Measurements from ENCODE around the gene ELP1. TPM values are rescaled to one million over a fixed set of nuclear protein-coding genes. Genes with fewer than 3 reads are reported as not detected.
A peak's percentile ranks its signal among the peaks of the same experiment; 100 is the strongest.
"Not testable (repeated sequence)": the region's sequence is repeated elsewhere in the genome, so short reads cannot be mapped to it uniquely, and the experiment has no call there.

The ELP1 gene
- polyA plus RNA-seq, 1 donor from 2014 or later: 14.4 TPM

DNA sequence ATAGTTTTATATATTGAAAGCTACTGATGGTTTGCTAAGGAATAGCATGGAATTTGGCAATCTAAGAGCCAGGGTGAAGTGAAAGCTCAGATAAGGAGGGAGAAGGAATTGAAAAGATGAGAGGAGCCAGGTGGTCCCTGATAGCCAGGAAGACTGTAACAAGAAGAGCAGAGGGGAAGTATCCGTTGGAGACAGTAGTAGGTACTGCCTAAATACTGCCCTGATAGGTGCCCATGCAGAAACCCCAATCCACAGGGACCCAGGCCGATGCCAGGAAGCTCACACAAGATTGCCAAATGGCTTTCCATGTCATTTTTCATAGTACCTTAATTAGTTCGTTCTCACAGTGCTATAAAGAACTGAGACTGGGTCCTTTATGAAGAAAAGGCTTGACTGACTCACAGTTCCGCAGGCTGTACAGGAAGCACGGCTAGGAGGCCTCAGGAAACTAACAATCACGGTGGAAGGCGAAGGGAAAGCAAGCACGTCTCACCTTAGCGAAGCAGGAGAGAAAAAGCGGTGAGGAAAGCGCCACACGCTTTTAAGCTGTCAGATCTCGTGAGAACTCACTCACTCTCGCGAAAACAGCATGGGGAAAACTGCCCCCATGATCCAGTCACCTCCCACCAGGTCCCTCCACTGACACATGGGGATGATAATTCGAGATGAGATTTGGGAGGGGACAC, 91.2 kb downstream of the ELP1 start:
- Mint-ChIP-seq H3K27me3 (no peaks in the 10 kb centered on the region), H3K4me3 (peak overlapping the region; percentile 51 to 85 (median 74)), H3K36me3 (no peaks in the 10 kb centered on the region), H3K27ac (no peak overlapping the region), H3K4me1 (peaks cover 1 to 8% (median 7%) of the 10 kb centered on the region in 3 donors), H3K9me3 (peaks cover 0 to 3% (median 0%) of the 10 kb centered on the region in 3 donors)

DNA sequence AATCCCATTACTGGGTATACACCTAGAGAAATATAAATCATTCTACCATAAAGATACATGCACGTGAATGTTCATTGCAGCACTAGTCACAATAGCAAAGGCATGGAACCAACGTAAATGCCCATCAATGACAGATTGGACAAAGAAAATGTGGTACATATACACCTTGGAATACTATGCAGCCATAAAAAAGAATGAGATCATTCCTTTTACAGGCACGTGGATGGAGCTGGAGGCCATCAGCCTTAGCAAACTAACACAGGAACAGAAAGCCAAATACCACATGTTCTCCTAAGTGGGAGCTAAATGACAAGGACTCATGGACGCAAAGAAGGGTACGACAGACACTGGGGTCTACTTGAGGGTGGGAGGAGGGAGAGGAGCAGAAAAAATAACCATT, 94.4 kb downstream of the ELP1 start:
- not testable (repeated sequence) for H3K27me3 Mint-ChIP-seq, H3K27ac Mint-ChIP-seq, H3K36me3 Mint-ChIP-seq, H3K9me3 Mint-ChIP-seq, H3K4me3 Mint-ChIP-seq
- peaks cover 13 to 19% (median 14%) of the 10 kb centered on the region in 3 donors for H3K4me1 Mint-ChIP-seq

DNA sequence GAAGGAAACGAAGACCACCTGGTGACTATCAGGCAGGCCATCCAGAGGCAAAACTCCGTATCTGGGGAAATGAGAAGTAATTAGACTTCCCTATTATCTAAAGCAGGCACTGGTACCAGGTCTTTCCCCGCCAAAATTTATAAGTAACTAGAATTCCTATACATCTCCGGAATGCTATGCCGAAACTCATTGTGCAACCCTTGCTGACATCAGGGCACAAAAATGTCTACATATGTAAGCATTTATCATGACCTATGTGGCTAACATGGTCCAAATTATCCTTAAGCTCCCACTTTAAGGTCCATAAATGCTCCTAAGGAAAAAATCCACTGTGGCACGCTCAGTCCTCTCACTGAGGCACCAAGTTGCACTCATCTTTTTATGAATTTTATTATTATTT, 95.9 kb downstream of the ELP1 start:
- H3K9me3 Mint-ChIP-seq: peaks cover 0 to 3% (median 0%) of the 10 kb centered on the region in 3 donors
- no peaks in the 10 kb centered on the region for H3K36me3 Mint-ChIP-seq
- no peak overlapping the region for H3K27ac Mint-ChIP-seq
- no peaks in the 10 kb centered on the region for H3K27me3 Mint-ChIP-seq
- H3K4me3 Mint-ChIP-seq: no peak overlapping the region
- peaks cover 13 to 21% (median 16%) of the 10 kb centered on the region in 3 donors for H3K4me1 Mint-ChIP-seq

DNA sequence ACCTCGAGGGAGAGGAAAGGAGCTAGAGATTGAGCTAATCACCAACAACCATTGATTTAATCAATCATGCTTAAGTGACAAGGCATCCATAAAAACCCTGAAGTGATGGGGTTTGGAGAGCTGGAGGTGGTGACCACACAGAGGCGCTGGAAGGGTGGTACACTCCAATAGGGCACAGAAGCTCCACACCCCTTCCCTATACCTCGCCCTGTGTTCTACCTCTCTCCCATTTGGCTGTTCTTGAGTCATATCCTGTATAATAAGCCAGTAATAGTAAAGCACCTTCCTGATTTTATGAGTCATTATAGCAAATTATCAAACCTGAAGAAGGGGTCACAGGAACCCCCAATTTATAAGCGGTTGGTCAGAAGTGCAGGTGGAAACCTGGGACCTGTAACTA, 96.4 kb downstream of the ELP1 start:
- H3K27me3 Mint-ChIP-seq: no peaks in the 10 kb centered on the region
- no peaks in the 10 kb centered on the region for H3K36me3 Mint-ChIP-seq
- peaks cover 11 to 16% (median 15%) of the 10 kb centered on the region in 3 donors for H3K4me1 Mint-ChIP-seq
- no peak overlapping the region for H3K4me3 Mint-ChIP-seq
- H3K9me3 Mint-ChIP-seq: peaks cover 0 to 3% (median 0%) of the 10 kb centered on the region in 3 donors
- no peak overlapping the region for H3K27ac Mint-ChIP-seq

DNA sequence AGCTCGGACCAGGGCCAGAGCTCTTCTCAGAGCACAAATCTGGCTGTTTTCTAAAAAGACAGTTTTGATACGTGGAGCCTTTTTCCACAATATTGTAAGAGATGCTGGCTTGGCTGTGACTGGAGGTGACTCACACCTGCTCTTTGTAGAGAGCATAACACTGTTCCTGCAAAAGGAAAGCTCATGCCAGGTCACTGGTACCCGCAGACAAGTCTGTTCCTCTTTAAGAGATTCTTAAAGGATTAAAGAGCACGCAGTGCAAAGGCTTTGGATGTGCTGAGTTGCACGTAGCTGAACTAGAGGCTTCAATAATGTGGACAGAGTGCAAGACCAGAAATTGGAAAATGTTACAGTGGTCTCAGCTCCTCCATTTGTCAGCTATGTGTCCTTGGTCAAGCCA, 97.1 kb downstream of the ELP1 start:
- no peaks in the 10 kb centered on the region for H3K36me3 Mint-ChIP-seq
- H3K9me3 Mint-ChIP-seq: peaks cover 0 to 3% (median 0%) of the 10 kb centered on the region in 3 donors

DNA sequence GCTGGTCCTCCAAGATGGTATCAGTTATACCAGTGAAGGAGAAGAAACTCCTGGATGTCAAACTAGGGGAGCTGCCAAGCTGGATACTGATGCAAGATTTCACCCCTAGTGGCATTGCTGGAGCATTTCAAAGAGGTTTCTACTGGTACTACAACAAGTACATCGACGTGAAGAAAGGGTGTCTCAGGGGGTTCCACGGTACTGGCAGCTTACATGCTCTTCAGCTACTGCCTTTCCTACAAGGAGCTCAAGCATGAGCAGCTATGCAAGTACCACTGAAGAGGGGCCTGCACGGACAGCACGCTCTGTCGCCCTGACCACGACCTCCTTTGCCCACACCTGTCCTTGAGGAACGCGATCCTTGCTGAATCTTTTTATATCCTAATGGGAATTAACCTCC, 97.6 kb downstream of the ELP1 start:
- Mint-ChIP-seq H3K36me3 (no peaks in the 10 kb centered on the region), H3K4me1 (peaks cover 9 to 15% (median 13%) of the 10 kb centered on the region in 3 donors), H3K9me3 (peaks cover 0 to 3% (median 0%) of the 10 kb centered on the region in 3 donors), H3K27me3 (no peaks in the 10 kb centered on the region), H3K4me3 (no peak overlapping the region), H3K27ac (no peak overlapping the region)

More for the DNA sequence above, 97.1 kb downstream of the ELP1 start:
- peaks cover 9 to 15% (median 13%) of the 10 kb centered on the region in 3 donors for H3K4me1 Mint-ChIP-seq
- H3K27me3 Mint-ChIP-seq: no peaks in the 10 kb centered on the region
- H3K4me3 Mint-ChIP-seq: no peak overlapping the region
- no peak overlapping the region for H3K27ac Mint-ChIP-seq

DNA sequence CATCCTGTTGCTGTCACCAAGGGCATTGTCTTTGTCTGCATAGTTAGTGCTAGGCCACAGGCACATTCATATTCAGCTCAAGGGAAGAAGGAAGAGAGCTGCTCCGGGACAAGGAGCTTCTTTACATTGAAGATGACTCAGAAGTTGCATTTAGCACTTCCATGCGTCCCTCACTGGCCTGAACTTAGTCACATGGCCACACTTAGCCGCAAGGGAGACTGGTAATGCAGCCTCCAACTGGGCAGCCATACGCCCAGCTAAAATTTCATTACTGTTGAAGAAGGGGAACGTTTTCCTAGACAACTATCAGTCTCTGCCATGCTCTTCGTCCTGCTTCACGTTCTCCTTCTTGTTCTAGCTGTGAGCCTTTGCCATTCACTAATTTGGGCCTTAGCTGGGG, 98.1 kb downstream of the ELP1 start:
- Mint-ChIP-seq H3K27me3 (no peaks in the 10 kb centered on the region), H3K9me3 (peaks cover 0 to 3% (median 0%) of the 10 kb centered on the region in 3 donors), H3K4me3 (no peak overlapping the region), H3K36me3 (no peaks in the 10 kb centered on the region), H3K4me1 (peaks cover 9 to 15% (median 13%) of the 10 kb centered on the region in 3 donors), H3K27ac (no peak overlapping the region)

DNA sequence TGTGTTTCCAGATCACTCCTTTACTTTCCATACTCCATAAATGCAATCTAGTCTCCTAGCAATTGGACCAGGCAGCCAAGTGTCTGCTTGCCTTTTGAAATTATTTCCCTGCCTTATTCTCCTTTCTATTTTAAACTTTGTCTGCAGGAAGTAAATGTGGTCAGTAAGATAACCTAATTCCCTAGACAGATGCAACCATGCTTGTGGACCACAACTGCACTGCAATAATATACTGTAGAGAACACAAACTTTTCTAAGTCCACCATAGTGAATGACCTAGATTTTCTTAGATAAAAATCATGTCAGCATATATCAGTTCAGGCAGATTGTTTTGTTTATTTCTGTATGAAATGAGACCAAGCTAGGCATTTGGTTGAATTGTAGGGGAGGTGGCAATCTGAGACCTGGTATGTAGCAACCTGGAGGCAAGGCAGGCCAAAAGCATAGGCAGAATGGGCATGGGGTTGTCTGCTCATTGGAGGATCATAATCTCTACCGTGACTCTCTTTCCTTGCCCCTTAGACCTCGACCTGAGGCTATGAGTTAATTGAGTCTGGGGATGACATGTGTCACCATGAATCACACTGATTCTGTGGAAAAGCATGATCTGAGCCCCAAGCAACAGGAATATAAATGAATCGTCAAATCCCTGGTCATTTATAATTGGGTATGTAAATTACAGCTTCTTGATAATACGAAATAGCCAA, 98.8 kb downstream of the ELP1 start:
- Mint-ChIP-seq H3K27me3 (no peaks in the 10 kb centered on the region), H3K4me1 (peaks cover 9 to 15% (median 13%) of the 10 kb centered on the region in 3 donors), H3K27ac (no peak overlapping the region), H3K36me3 (no peaks in the 10 kb centered on the region), H3K9me3 (peaks cover 0 to 3% (median 0%) of the 10 kb centered on the region in 3 donors), H3K4me3 (peak overlapping the region in 2 of 4 donors; percentile 64 to 72)

DNA sequence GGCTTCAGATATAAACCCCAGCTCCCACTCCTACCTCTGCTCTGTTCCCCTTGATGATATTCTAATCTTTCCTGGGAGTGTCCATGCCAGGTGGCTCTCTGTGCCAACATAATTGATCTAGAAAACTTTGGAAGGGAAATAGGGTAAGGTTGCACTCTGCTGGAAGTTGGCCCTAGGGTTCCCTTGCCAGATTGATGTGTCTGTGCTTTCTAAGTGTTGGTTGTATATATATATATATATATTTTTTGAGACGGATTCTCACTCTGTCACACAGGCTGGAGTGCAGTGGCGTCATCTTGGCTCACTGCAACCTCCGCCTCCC, 101.8 kb downstream of the ELP1 start:
- Mint-ChIP-seq H3K4me1 (peaks cover 9 to 15% (median 13%) of the 10 kb centered on the region in 3 donors), H3K27ac (no peak overlapping the region), H3K36me3 (no peaks in the 10 kb centered on the region), H3K4me3 (no peak overlapping the region), H3K9me3 (no peaks in the 10 kb centered on the region), H3K27me3 (peaks cover 3% of the 10 kb centered on the region)

DNA sequence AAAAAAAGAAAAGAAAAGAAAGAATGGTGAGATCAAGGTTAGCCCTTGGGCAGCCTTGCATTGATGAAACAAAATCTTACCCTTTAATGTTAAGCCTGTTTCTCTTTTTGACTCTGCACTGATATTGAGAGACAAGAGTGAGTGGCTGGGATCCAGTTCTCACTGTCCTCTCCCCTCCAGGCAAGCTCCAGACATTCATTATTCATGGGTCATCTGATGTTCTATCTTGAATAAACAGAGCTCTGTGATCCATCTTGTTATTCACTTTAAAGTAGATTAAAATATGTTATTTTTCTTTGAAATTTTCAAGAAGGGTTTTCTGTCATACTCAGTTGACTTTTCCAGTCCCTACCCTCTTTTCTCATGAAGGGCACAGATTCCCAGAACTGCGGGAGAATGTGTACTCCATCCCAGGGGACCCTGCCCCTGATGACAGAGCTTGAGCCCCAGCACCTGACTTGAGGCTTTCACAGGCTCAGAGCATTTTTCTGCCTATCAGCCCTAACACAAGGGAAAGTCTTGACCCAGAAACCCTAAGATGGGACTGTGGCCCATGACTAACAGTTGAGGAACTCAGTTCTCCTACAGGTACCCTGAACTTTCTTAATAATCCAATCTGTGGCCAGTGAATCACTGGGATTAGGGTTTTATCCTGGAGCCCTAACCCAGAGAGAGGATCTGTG, 102.3 kb downstream of the ELP1 start:
- peaks cover 9 to 15% (median 13%) of the 10 kb centered on the region in 3 donors for H3K4me1 Mint-ChIP-seq
- no peak overlapping the region for H3K27ac Mint-ChIP-seq
- no peaks in the 10 kb centered on the region for H3K9me3 Mint-ChIP-seq

DNA sequence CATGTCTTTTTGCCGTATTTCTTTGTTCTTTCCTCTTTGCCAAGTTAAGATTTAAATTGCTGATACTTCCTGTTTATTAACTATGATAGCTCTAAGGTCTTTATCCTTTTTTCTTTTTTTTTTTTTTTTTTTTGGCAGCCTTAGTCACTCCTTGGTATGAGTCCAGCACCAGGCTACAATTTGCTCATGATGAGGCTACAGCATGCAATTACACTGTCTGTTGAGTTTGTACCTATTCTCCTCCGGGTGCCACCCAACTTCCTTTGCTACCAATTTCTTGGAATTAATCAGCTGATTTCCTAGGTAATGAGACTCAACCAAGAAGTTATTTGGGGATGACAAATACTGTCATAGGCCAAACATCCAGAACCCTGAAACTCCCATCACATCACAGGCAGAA, 103.7 kb downstream of the ELP1 start:
- Mint-ChIP-seq H3K27ac (no peak overlapping the region), H3K4me1 (peaks cover 7 to 10% (median 10%) of the 10 kb centered on the region in 3 donors)

More for the DNA sequence above, 102.3 kb downstream of the ELP1 start:
- H3K36me3 Mint-ChIP-seq: no peaks in the 10 kb centered on the region
- no peak overlapping the region for H3K4me3 Mint-ChIP-seq
- H3K27me3 Mint-ChIP-seq: peaks cover 3% of the 10 kb centered on the region

DNA sequence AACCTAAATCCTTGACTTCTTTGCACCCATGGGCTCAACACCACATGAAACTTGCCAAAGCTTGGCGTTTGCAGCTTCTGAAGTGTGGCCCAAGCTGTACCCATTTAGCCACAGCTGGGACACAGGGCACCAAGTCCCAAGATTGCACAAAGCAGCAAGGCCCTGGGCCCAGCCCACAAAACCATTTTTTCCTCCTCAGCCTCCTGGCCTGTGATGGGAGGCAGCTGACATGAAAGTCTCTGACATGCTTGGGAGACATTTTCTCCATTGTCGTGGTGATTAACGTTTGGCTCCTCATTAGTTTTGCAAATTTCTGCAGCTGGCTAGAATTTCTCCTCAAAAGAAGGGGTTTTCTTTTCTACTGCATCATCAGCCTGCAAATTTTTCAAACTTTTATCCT, 110.1 kb downstream of the ELP1 start:
- peaks cover 3% of the 10 kb centered on the region for H3K27me3 Mint-ChIP-seq
- peaks cover 9 to 26% (median 10%) of the 10 kb centered on the region in 3 donors for H3K9me3 Mint-ChIP-seq
- H3K36me3 Mint-ChIP-seq: no peaks in the 10 kb centered on the region

More for the DNA sequence above, 103.7 kb downstream of the ELP1 start:
- H3K9me3 Mint-ChIP-seq: peaks cover 0 to under 1% (median 0%) of the 10 kb centered on the region in 3 donors
- peaks cover 3% of the 10 kb centered on the region for H3K27me3 Mint-ChIP-seq
- H3K36me3 Mint-ChIP-seq: no peaks in the 10 kb centered on the region
- no peak overlapping the region for H3K4me3 Mint-ChIP-seq

More for the DNA sequence above, 110.1 kb downstream of the ELP1 start:
- Mint-ChIP-seq H3K4me1 (peaks cover 5 to 8% (median 6%) of the 10 kb centered on the region in 3 donors), H3K27ac (no peak overlapping the region), H3K4me3 (no peak overlapping the region)

All from IgD-negative memory B cell (primary cell).